NCI-H1048 (cell line): ENCODE data around the gene PUSL1.
"Not testable (repeated sequence)": the region's sequence is repeated elsewhere in the genome, so short reads cannot be mapped to it uniquely, and the experiment has no call there.

ENCODE experiments used
- DNase-seq: peaks from one replicate; lab custom pipeline; 2025; lab: John Stamatoyannopoulos, UW

PUSL1 gene

DNA sequence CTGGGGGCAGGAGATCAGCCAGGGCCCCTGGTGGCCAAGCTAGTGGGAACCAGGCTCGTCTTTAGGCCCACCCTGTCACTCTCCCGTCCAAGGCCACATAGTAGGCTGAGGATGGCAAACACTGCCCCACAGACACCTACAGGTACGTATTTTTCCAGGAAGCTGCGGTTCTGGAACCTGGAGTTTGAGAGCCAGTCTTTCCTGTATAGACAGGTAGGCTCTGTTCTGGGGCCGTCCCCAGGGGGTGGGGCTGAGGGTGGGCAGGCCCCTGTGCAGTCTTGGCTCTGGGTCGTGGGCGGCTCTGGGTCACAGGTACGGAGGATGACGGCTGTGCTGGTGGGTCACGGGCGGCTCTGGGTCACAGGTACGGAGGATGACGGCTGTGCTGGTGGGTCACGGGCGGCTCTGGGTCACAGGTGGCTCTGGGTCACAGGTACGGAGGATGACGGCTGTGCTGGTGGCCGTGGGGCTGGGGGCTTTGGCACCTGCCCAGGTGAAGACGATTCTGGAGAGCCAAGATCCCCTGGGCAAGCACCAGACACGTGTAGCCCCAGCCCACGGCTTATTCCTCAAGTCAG, 2.2 kb downstream of the PUSL1 start:
- no peak for DNase-seq

- no peak for DNase-seq
Measured at GRCh38 chr1:1311107-1312104, 3.0 kb downstream of the PUSL1 start.

DNA sequence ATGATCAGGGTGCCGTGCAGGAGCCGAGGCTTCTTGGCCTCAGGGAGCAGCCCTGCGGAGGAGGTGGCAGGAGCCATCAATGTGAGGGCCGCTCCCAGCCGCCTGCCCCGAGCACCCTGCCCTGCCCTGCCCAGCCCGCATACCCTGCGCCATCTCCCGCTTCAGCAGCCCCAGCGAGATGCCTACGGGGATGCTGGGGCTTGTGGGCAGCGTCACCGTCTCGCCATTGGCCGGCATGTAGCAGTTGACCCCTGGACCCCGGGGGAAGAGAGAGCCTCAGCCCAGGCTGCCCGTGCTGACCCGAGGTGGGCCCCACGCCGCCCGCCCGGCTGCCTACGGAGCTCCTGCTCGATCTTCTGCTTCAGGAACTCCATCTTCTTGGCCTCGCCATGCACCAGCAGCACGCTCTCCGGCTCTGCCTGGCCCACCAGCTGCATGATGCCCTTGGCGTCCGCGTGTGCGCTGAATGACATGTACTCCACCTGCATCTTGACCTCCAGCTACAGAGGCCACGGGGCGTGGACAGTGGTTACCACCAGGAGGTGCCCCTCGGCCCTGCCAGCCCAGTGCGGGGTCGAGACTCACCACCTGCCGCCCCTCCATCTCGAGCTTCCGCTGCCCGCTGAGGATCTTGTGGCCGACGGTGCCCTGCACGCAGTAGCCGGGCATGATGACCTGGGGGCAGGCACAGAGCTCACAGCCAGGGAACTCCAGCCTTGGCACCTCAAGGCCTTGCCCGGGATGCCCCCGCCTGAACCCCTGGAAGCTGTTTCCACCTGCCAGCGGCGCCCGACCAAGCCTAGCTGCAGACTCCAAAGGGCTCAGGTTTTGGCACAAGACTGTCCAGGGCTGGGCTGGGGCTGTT, 4.3 kb downstream of the PUSL1 start:
- DNase-seq = no peak

DNA sequence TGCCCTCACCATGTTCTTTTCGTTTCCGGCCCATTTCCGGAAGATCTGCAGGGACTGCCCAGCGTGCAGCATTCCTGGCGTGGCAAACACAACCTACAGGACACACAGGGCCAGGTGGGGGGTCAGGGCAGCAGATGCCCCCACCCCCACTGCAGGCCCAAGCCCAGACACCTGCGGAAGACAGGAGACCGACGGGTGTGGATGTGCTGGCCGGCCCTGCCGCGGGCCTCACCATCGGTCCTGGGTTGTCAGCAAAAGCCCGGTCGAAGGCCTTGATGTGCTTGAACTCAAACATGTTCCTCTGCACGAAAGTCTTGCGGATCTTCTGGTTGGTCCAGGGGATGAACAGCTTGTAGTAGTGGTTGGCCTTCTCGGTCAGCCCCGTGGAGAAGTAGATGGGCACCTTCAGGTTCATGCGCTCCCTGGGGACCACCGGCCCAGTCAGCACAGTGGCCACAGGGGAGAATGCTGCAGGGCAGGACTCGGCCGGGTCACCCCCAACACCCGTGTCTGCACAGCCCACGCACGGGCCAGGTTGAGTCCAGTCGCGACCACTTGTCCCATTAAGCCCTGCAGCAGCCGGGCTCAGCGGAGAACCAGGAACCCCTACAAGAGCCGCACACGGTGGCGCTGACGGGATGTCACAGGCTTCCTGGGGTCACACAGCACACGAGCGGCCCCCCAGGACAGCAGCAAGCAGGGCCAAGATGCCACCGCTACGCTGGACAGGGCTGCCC, 5.3 kb downstream of the PUSL1 start:
- DNase-seq = no peak

GRCh38 chr1:1314237-1314586, 5.8 kb downstream of the PUSL1 start:
- no peak for DNase-seq

DNA sequence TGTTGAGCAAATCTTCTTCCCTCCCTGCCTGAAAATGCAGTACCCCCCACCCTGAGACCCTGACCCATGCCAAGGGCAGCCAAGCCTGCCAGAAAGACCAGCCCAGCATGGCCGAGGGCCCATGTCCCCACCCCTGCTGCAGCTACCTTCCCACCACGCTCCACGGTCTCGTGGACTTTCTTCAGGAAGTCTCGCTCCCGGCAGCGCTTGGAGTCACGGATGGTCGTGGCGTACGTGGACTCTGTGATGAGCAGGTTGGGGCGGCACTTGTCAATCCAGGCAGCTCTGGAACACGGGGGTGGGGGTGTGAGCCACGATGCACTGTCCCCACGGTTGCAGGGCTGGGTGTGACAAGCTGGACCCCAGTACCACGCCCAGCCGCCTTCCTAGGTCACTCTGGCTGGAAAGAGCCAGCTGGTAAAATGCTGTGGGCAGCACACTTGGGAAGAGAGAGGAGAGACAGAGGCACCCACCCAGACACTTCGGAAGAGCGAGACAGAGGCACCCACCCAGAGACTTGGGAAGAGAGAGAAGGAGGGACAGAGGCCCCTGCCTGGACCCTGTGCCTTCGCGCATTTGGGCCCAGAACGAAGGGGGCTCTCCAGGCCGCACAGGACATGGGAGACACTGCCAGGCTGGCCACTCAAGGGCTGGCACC, 6.4 kb downstream of the PUSL1 start:
- no peak for DNase-seq

- DNase-seq = no peak
Measured at GRCh38 chr1:1315435-1315954, 7.1 kb downstream of the PUSL1 start.

DNA sequence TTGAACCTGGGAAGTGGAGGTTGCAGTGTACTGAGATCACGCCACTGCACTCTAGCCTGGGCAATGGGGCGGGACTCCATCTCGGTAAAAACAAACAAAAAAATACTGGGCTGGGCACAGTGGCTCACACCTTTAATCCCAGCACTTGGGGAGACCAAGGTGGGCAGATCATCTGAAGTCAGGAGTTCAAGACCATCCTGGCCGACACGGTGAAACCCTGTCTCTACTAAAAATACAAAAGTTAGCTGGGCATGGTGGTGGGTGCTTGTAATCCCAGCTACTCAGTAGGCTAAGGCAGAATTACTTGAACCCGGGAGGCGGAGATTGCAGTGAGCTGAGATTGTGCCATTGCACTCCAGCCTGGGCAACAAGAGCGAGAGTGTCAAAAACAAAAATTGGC, 7.8 kb downstream of the PUSL1 start:
- DNase-seq = not testable (repeated sequence)

- no peak for DNase-seq
Measured at GRCh38 chr1:1317420-1317819, 9.0 kb downstream of the PUSL1 start.

GRCh38 chr1:1318131-1318652, 9.8 kb downstream of the PUSL1 start:
- DNase-seq = no peak

DNA sequence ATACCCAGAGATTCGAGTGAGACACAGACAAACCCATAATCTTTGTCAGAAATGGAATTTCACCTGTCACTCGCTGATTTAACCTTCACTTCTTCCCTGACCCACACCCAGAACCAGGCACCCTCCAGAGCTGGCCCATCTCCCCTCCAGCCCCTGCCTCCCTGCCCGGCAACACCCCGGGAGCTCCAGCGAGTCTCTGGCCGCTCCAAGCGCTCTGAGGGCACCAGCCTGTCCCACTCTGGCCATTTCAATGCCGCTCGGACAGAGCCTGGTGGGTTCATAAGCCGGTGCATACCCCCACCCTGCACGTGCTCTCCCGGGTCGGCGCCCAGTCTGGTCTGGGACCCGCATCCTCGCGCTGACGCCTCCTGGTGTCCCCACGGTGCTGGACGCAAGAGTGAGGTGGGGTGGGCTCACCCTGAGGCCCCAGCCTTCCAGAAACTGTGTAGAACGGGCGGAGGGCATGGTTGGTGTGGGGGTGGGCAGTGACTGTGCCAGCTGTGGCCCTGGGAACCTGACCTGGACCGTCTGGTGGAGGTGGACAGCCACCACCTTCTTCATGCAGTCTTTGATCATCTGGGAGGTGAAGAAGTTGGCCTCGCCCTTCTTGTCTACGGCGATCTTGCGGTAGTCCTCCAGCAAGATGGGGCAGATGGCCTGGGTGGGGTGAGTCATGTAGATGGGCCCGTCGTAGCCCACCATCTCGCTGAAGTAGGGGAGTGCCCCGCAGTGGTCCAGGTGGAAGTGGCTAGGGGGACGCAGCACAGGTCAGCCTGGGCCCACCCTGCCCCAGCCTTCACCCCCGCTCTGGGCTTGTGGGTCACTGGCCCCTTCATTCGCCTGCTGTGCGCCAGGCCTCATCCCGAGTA, 10.6 kb downstream of the PUSL1 start:
- no peak for DNase-seq

- no peak for DNase-seq
Measured at GRCh38 chr1:1319646-1319941, 11.2 kb downstream of the PUSL1 start.

- no peak for DNase-seq
Measured at GRCh38 chr1:1320666-1321448, 12.5 kb downstream of the PUSL1 start.

DNA sequence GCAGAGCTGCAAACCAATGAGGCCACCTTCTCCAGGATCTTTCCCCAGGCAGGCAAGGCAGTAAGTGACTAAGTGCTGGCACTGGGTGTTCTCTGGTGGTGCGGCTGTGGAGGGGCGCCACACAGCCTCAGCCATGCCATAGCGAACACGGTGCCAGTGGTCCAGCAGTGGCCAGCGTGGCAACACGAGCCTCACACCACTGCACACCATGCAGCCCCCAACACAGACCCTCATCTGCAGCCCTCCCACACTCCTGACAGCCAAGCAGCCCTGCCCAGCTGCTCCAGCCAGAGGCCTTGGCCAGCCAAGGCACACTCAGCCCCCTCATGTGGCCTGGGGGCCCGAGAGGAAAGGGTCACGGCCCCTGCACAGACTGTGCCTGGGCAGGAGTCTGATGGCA, 13.1 kb downstream of the PUSL1 start:
- no peak for DNase-seq

DNA sequence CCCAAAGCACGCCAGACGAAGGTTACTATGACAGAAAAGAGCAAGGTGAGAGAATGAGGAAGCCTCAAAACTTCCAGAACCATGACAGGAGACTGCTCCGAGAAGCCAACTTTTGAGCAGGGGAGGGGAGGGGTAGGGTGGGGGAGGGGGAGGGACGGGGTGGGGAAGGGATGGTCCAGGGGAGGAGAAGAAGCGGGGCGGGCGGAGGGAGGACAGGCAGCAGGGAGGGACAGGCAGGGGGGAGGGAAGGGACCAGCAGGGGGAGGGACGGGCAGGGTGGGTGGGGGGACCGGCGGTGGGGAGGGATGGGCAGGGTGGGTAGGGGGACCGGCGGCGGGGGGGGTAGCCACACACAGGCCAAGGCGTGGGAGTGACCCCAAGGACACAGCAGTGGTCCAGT, 14.0 kb downstream of the PUSL1 start:
- DNase-seq = no peak

DNA sequence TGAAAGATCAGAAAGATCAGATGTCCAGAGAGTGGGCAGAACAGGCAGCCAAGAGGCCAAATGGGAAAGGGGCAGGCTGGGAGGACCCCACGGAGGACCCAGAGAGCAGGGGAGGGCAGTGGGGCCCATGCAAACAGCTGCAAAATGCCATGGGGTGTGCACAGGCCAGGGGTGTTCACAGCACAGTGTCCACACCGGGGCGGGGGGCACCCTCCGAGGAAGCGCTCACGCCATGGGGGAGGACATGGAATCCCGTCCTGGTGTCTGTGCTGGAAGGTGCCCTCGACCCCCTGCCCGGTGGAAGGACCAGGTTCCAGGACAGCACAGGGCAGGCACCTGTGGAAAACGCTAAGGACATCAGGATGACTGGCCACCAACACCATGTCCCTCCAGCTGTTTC, 14.6 kb downstream of the PUSL1 start:
- no peak for DNase-seq

GRCh38 chr1:1324084-1324523, 15.7 kb downstream of the PUSL1 start:
- no peak for DNase-seq

GRCh38 chr1:1324524-1325287, 16.3 kb downstream of the PUSL1 start, which contains the start of the genes CPTP and INTS11:
Gene CPTP (plus strand): TSS chr1:1324802. CDS start chr1:1326911, 2,109 bp downstream.
Gene INTS11 (minus strand): TSS chr1:1324660. CDS start chr1:1324608, 52 bp downstream.
- peak; percentile 86 for DNase-seq
